ENCODE results near the gene FBXL7.

Gene FBXL7

GRCh38 chr5:15627109-15627508, 127.1 kb downstream of the FBXL7 start:
- no peak for DNase-seq

DNA sequence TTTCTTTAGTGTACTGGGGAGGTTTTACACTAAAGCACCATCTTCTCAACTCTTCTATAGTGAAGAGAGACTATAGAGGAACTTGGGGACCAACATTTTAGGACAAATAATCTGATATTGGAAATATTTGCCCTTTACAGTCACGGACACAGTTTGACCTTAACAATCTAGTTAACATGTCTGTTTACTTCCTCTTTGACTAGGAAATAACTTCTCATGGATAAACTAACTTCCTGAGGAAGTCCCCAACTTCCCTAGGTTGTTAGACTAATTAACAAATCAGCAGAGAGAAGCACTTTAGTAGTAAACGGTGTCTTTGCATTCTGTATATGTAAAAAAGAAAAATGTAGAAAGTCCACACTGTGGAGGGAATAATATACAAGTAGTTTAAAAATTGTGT, 127.7 kb downstream of the FBXL7 start:
- DNase-seq, result no peak

GRCh38 chr5:15630441-15630840, 130.5 kb downstream of the FBXL7 start:
- no peak for DNase-seq

GRCh38 chr5:15634591-15635288, 134.8 kb downstream of the FBXL7 start:
- DNase-seq, result no peak

- DNase-seq, result no peak
Measured at GRCh38 chr5:15635289-15635616, 135.3 kb downstream of the FBXL7 start.

DNA sequence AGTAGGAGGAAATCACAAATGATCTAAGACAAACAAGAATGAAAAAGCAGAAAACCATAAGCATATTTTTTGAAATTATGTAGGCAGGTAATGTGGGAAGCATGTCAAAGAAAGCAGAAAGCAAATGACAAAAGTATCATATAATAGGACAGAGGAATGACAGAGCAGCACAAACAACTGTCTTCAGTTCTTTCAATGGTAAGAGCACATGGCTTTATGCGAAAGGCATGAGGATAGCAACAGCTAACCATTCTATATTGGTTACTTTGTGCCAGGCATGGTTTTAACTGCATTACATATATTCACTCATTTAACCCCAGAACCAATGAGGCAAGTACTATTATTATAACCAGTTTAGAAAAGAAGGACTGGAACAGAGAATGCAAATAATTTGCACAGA, 137.4 kb downstream of the FBXL7 start:
- no peak for DNase-seq

DNA sequence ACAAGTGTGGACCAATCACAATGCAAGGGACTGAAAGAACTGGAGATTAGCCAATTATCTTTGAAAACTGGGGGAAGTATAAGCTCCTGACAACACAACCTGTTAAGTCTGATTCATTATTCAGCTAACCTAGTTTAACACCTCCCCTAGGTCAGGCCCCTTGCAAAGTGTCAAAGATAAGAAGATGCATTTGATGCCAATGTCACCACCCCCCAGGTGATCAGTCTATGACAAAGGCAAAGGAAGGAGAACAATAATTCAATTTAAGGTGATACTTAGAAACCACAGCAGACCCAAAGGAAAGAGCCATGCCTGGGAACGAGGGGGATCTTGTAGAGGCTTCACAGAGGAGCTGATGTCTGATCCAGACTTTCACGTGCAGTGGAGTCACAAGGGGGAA, 137.9 kb downstream of the FBXL7 start:
- no peak for DNase-seq

DNA sequence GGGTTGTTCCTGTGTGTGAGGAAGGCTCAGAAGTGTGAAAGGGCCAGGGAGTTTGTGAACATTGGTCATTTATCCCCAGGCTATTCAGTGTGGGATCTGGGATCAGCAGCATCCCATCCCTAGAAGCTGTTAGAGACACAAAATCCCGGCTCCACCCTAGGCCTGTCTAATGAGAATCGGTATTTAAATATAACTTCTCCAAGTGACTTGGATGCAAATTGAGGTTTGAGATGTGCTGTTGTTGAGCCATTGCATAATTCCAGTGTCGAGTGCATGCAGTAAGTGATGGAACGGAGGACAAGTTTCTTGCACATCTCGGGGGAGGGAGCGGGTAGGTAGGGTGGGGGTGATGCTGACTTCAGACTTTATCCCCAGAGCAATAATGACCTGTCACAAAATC, 138.3 kb downstream of the FBXL7 start:
- DNase-seq, result no peak

- no peak for DNase-seq
Measured at GRCh38 chr5:15639288-15639687, 139.3 kb downstream of the FBXL7 start.

GRCh38 chr5:15640116-15640515, 140.1 kb downstream of the FBXL7 start:
- no peak for DNase-seq

GRCh38 chr5:15643731-15644130, 143.8 kb downstream of the FBXL7 start:
- no peak for DNase-seq

DNA sequence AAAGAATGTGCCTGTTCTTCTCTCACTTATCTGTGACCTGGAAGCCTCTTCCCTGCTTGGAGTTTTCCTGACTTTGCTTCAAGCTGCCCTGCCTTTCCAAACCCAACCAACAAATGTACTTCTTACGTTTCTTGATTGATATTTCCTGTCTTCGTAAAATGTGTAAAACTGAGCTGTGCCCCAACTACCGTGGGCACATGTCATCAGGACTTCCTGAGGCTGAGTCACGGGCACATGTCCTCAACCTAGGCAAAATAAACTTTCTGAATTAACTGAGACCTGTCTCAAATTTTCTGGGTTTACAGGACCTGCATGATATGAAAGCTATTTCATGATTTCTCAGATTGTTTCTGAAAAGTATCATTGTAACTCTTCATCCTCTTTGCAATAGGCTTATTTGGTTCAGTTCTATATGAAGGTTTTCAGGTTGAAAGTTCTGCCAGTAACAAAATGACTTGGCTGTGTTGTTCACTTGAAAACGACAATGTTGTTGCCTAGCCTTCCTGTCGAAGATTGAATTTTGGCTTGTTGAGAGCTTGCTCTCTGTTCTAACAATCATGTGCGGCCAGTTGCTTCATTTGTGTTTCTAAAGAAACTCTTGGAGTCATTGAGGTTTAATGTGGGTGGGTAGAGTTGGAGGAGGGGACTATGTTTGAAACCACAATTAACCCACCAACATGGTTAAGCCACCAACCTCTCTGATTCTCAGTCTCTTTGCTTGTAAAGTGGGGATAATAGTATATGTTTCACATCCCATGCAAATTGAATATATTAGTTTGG, 145.6 kb downstream of the FBXL7 start:
- DNase-seq, result no peak

GRCh38 chr5:15646371-15646770, 146.4 kb downstream of the FBXL7 start:
- no peak for DNase-seq

DNA sequence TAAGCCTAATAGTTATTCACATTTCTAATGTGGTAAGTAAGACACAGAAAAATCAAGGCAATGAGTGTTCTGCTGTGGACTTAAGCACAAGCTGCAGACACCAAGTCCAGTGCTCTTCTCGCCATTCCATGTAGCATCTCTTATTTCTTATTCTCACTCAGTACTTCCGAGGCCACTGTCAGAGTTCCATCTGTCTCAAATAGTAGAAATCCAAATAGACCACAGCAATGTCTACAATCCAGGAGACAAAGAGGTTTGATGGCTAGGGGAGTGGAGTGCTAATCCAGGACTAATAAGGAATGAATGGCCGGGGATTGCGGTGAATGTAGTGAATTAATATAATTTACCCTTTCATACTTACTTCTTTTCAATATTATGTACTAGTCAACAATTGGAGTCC, 147.3 kb downstream of the FBXL7 start:
- no peak for DNase-seq

- no peak for DNase-seq
Measured at GRCh38 chr5:15650266-15650665, 150.3 kb downstream of the FBXL7 start.

DNA sequence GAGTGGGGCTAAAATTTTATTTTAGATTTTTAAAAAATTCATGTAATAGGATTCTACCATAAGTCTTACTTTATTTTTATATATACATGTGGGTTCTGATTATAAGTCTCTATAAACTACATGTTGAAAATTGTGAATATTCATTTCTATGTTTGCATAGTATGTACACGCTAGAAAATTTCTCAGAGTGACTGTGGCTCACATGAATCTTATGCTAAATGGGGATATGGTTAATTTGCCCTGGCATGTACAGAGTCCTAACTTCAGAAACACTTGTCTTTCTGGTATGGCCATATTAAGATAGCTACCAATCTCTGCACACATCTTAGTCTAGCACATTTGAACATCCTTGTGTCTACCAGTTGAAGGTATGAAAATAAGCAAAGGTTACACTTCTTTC, 154.8 kb downstream of the FBXL7 start:
- DNase-seq, result no peak

DNA sequence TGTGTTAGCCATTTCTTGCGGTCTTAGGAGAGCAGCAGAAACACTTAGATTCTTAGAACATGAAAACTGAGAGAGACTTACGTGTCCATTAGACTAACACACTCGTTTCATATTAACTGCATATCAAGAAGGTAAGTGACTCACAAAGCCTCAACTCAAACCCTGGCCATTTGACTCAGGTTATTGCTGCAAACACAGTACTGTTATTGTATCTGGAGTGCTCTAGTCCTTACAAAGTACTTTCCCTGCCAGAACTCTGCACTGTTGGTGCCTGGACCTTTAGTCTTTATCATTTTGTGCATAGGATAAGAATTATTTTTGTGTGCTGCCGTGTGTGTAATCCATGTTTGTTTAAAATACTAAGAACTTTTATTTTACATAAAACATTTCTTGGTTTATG, 155.7 kb downstream of the FBXL7 start:
- DNase-seq, result no peak

- DNase-seq, result no peak
Measured at GRCh38 chr5:15664961-15665360, 165.0 kb downstream of the FBXL7 start.

GRCh38 chr5:15669826-15670225, 169.8 kb downstream of the FBXL7 start:
- DNase-seq, result no peak

GRCh38 chr5:15674716-15675115, 174.7 kb downstream of the FBXL7 start:
- DNase-seq, result no peak

DNA sequence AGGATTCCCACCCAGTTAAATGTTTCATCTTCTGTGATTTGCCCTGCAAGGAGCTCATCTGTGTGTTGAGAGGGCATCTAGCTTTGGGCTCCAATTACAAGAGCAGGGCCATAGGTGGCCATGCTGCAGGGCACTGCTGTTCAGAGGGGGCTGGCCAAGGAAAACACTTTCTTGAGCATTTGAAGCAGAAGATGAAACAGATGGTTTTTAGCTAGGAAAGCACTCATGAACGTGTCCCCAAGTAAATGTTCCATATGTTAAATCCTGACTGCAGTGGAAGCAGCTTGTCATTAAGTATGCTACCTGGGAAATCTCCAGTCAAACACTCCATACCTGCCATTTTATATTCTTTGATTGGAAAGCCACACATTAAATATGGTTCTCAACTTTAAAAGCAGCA, 176.6 kb downstream of the FBXL7 start:
- no peak for DNase-seq

- DNase-seq, result no peak
Measured at GRCh38 chr5:15679161-15679560, 179.2 kb downstream of the FBXL7 start.

GRCh38 chr5:15680455-15680854, 180.5 kb downstream of the FBXL7 start:
- no peak for DNase-seq

DNA sequence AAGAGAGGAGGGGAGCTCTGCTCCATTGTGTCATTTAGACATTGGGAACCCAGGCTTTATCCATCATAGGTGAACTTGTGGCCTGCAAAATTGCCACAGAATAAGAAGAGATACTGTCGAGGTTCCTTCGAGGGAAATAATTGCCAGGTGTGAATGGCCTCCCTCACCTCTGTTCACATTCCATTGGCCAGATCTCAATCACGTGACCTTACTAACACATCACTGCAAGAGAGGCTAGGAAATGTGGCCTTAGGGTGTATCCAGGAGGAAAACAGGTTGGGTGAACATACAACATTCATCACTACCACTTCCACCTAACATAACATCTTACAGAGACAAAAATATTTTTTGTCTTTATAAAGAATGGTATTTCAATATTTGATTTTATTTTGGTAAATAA, 182.1 kb downstream of the FBXL7 start:
- no peak for DNase-seq

- no peak for DNase-seq
Measured at GRCh38 chr5:15682566-15682965, 182.6 kb downstream of the FBXL7 start.
